HepG2 (cell line): Measurements from ENCODE around the gene NPHS1. TPM values are rescaled to one million over a fixed set of nuclear protein-coding genes. Genes with fewer than 3 reads are reported as not detected.

Experiments used
- ATAC-seq: fragments of 200-7000 bp; cut with Tn5 transposase; 3 replicates; pipeline ENCODE4 v1.9.1; 2020; ENCODE audit warnings: mild to moderate bottlenecking, moderate library complexity
- BruUV-seq: library from RNA; stranded (reverse); fragments of 400-500 nt; replicated peaks from 2 replicates; lab custom pipeline; 2021; lab: Mats Ljungman, UMichigan
- CTCF ChIA-PET: fragments of 300-600 bp; formaldehyde crosslinking; extraction: SDS; loops from one replicate; lab custom pipeline; 2021; ENCODE audit warnings: low total read pairs, inconsistent platforms, low intra/inter-chr PET ratio; lab: Yijun Ruan, JAX
- POLR2A ChIA-PET: fragments of 350-600 bp; sonication (Branson Sonifier 250); formaldehyde crosslinking; loops from one replicate; lab custom pipeline; 2020; ENCODE audit warnings: antibody characterized with exemption, inconsistent platforms; lab: Yijun Ruan, JAX
- DNase-seq: peaks from one replicate; pipeline ENCODE4 v3.0.0-alpha.2; 2015; ENCODE audit warnings: low spot score
- FAIRE-seq: peaks from 3 replicates; lab custom pipeline; 2011; peaks lifted over from hg19 to GRCh38; lab: Jason Lieb, UNC
- H2AFZ ChIP-seq: one replicate; pipeline ENCODE4 v1.6.1; 2011; ENCODE audit warnings: low read length, inconsistent platforms
- H3K27ac ChIP-seq: fragments of 300-600 bp; 3 replicates; pipeline ENCODE4 v1.8.0; 2011; ENCODE audit warnings: mixed run types, mild to moderate bottlenecking, mixed read lengths, low read length, inconsistent platforms; ENCODE audit not compliant: insufficient read depth; ENCODE audit errors: extremely low read length
- H3K27me3 ChIP-seq, 2 experiments: fragments of 200-600 bp in 1 of 2; 2 replicates in 1 of 2; 3 replicates in 1 of 2; pipeline versions ENCODE4 v1.6.0 to v1.8.0; 2011; ENCODE audit warnings: low read length in 2 of 2, mild to moderate bottlenecking in 2 of 2, moderate library complexity in 2 of 2, inconsistent platforms in 1 of 2; ENCODE audit not compliant: insufficient read depth in 2 of 2, control insufficient read depth in 1 of 2
- H3K36me3 ChIP-seq, 2 experiments: fragments of 200-600 bp in 1 of 2; replicated peaks in 1 of 2; 2 replicates in 1 of 2; 3 replicates in 1 of 2; pipeline versions ENCODE4 v1.5.1 to v1.8.0; 2011; ENCODE audit warnings: low read length in 2 of 2, inconsistent platforms in 1 of 2; ENCODE audit not compliant: insufficient read depth in 2 of 2, control insufficient read depth in 1 of 2
- H3K4me1 ChIP-seq: 2 replicates; pipeline ENCODE4 v1.5.1; 2012; ENCODE audit warnings: low read length, inconsistent platforms; ENCODE audit not compliant: insufficient read depth
- H3K4me2 ChIP-seq: 2 replicates; pipeline ENCODE4 v1.6.0; 2011; ENCODE audit warnings: low read depth, low read length, inconsistent platforms
- H3K4me3 ChIP-seq, 3 experiments: fragments of 200-600 bp in 1 of 3; sonication (generic), shearing (Covaris generic) in 1 of 3; replicated peaks in 1 of 3; 2 replicates each; pipeline ENCODE4 v1.5.1; 2011 to 2016; ENCODE audit warnings: low read length in 3 of 3, inconsistent platforms in 2 of 3, low read depth in 2 of 3, mild to moderate bottlenecking in 2 of 3, control low read depth in 1 of 3, mixed read lengths in 1 of 3; ENCODE audit not compliant: insufficient read depth in 1 of 3
- H3K79me2 ChIP-seq: one replicate; pipeline ENCODE4 v1.6.1; 2011; ENCODE audit warnings: low read length, inconsistent platforms; ENCODE audit not compliant: insufficient read depth
- H3K9ac ChIP-seq: 2 replicates; pipeline ENCODE4 v1.6.0; 2011; ENCODE audit warnings: mild to moderate bottlenecking, low read depth, low read length, inconsistent platforms; ENCODE audit not compliant: insufficient read depth
- H3K9me3 ChIP-seq: 2 replicates; pipeline ENCODE4 v1.5.1; 2012; ENCODE audit warnings: mild to moderate bottlenecking, low read length
- H4K20me1 ChIP-seq: 2 replicates; pipeline ENCODE4 v1.6.0; 2011; ENCODE audit warnings: inconsistent platforms, mild to moderate bottlenecking, low read length, moderate library complexity; ENCODE audit not compliant: insufficient read depth
- ATRX ChIP-seq: sonication (generic); formaldehyde crosslinking; IDR thresholded peaks from 2 replicates; pipeline ENCODE4 v1.4.0; 2020; ENCODE audit warnings: missing genetic modification reagents, borderline replicate concordance
- FLYWCH1 ChIP-seq: sonication (generic); formaldehyde crosslinking; IDR thresholded peaks from 2 replicates; pipeline ENCODE4 v1.8.1; 2023; ENCODE audit warnings: mild to moderate bottlenecking, missing genetic modification reagents
- FOXJ3 ChIP-seq: sonication (generic); formaldehyde crosslinking; IDR thresholded peaks from 2 replicates; pipeline ENCODE4 v1.4.0; 2020; ENCODE audit warnings: missing genetic modification reagents, mild to moderate bottlenecking, borderline replicate concordance
- KDM4B ChIP-seq: sonication (generic); formaldehyde crosslinking; IDR thresholded peaks from 2 replicates; pipeline ENCODE4 v1.4.0; 2020; ENCODE audit warnings: missing genetic modification reagents
- POLR2AphosphoS5 ChIP-seq: IDR thresholded peaks from 2 replicates; pipeline ENCODE4 v1.6.1; 2012; ENCODE audit warnings: low read depth, low read length
- SRSF1 ChIP-seq: fragments of 200-400 bp; formaldehyde crosslinking; optimal IDR thresholded peaks from 2 replicates; pipeline ENCODE3; 2017; ENCODE audit warnings: mild to moderate bottlenecking, low read depth, low read length, moderate library complexity
- TP53 ChIP-seq: sonication (generic); formaldehyde crosslinking; conservative IDR thresholded peaks from 2 replicates; pipeline ENCODE4 v1.4.0; 2020; ENCODE audit warnings: missing genetic modification reagents
- ZC3H13 ChIP-seq: sonication (generic); formaldehyde crosslinking; IDR thresholded peaks from 2 replicates; pipeline ENCODE4 v1.8.1; 2023; ENCODE audit warnings: mild to moderate bottlenecking, missing genetic modification reagents, moderate library complexity
- ZFX ChIP-seq: sonication (generic); formaldehyde crosslinking; IDR thresholded peaks from 2 replicates; pipeline ENCODE4 v1.4.0; 2020; ENCODE audit warnings: mild to moderate bottlenecking, low read depth, missing genetic modification reagents, moderate library complexity
- ZNF263 ChIP-seq: sonication (generic); formaldehyde crosslinking; IDR thresholded peaks from 2 replicates; pipeline ENCODE4 v1.4.0; 2020; ENCODE audit warnings: missing genetic modification reagents
- ZNF543 ChIP-seq: sonication (generic); formaldehyde crosslinking; IDR thresholded peaks from 2 replicates; pipeline ENCODE4 v1.4.0; 2020; ENCODE audit warnings: mild to moderate bottlenecking, missing genetic modification reagents
- ZSCAN29 ChIP-seq: sonication (generic); formaldehyde crosslinking; conservative IDR thresholded peaks from 2 replicates; pipeline ENCODE4 v1.4.0; 2020; ENCODE audit warnings: mild to moderate bottlenecking, missing genetic modification reagents
- WGBS: methylation state at CpG from one replicate; pipeline ENCODE4 v1.1.6; 2017; ENCODE audit warnings: low lambda C conversion rate; 5-methylcytosine and 5-hydroxymethylcytosine counted together
- in situ Hi-C: cut with HindIII; loops from 2 replicates; pipeline ENCODE4 v1.10.0; 2017; ENCODE audit warnings: low pct_unique_long_range_greater_than_20kb; ENCODE audit not compliant: extremely low pct_ligation_motif_present
- intact Hi-C: fragments of 100-400 bp; cut with micrococcal nuclease; formaldehyde crosslinking; loops from one replicate; pipeline ENCODE4 v1.10.0; 2022; ENCODE audit not compliant: unreplicated experiment
- polyA plus RNA-seq, 8 experiments: library from polyadenylated mRNA; depleted of rRNA in 3 of 8; stranded (reverse) in 7 of 8; unstranded in 1 of 8; fragments of >200 nt; fragmentation: Illumina TruSeq in 4 of 8; extraction: Trizol in 4 of 8; gene quantifications; 2 replicates each; pipeline versions ENCODE4 v1.2.1 to v1.2.3, GENCODE V29; 2011 to 2016; ENCODE audit warnings: low read depth in 4 of 8, missing spikeins in 1 of 8, mixed read lengths in 1 of 8; ENCODE audit not compliant: insufficient read depth in 1 of 8
- total RNA-seq, 5 experiments: library from RNA; depleted of rRNA; stranded (reverse); fragments of >200 nt; fragmentation: Illumina TruSeq; extraction: Trizol; gene quantifications; 2 replicates each; pipeline ENCODE4 v1.2.3, GENCODE V29; 2016; ENCODE audit warnings: low read depth in 1 of 5
- TF ChIP-seq, protein P1 (sequence below): sonication (generic); formaldehyde crosslinking; IDR thresholded peaks from 2 replicates; pipeline ENCODE4 v1.4.0; 2020; ENCODE audit warnings: missing genetic modification reagents, borderline replicate concordance

NPHS1 gene
- total and polyA plus RNA-seq, 2 of the 13 experiments (the other 11 are each of a cell fraction or from before 2014, with no cell fraction given) = not detected

GRCh38 chr19:35784503-35785338, 67.6 kb downstream of the NPHS1 start:
- in situ Hi-C loops = no loop called here
- DNase-seq = no peak
- no peak for ATAC-seq
- H3K4me3 ChIP-seq = no peak overlapping the region
- H3K9me3 ChIP-seq = no peaks in the 10 kb centered on the region
- 92% methylated on average over 26 of the region's 45 CpGs for WGBS
- no peaks in the 10 kb centered on the region for H3K79me2 ChIP-seq
- H3K27ac ChIP-seq = no peak overlapping the region
- intact Hi-C loops = no loop called here
- FAIRE-seq = no peak
- H4K20me1 ChIP-seq = no peaks in the 10 kb centered on the region
- ChIA-PET CTCF (no interaction called here), POLR2A (no interaction called here)
- no peaks in the 10 kb centered on the region for H3K27me3 ChIP-seq
- H3K4me1 ChIP-seq = peaks cover 28% of the 10 kb centered on the region
- BruUV-seq = no TSS peak
- no peak overlapping the region for H3K4me2 ChIP-seq
- peaks cover 0 to 2% of the 10 kb centered on the region in 2 experiments; a peak in 2 of 5 replicates for H3K36me3 ChIP-seq
- no peak overlapping the region for H3K9ac ChIP-seq
- TF ChIP-seq ZNF263 (CRISPR knock-in tag) (no peak), FLYWCH1 (no peak), ZFX (CRISPR knock-in tag) (no peak), ATRX (CRISPR knock-in tag) (no peak), ZSCAN29 (CRISPR knock-in tag) (no peak), POLR2AphosphoS5 (no peak), ZC3H13 (CRISPR knock-in tag) (no peak), TP53 (no peak), FOXJ3 (no peak), SRSF1 (no peak), ZNF543 (no peak), KDM4B (CRISPR knock-in tag) (no peak)
- TF ChIP-seq, protein P1, sequence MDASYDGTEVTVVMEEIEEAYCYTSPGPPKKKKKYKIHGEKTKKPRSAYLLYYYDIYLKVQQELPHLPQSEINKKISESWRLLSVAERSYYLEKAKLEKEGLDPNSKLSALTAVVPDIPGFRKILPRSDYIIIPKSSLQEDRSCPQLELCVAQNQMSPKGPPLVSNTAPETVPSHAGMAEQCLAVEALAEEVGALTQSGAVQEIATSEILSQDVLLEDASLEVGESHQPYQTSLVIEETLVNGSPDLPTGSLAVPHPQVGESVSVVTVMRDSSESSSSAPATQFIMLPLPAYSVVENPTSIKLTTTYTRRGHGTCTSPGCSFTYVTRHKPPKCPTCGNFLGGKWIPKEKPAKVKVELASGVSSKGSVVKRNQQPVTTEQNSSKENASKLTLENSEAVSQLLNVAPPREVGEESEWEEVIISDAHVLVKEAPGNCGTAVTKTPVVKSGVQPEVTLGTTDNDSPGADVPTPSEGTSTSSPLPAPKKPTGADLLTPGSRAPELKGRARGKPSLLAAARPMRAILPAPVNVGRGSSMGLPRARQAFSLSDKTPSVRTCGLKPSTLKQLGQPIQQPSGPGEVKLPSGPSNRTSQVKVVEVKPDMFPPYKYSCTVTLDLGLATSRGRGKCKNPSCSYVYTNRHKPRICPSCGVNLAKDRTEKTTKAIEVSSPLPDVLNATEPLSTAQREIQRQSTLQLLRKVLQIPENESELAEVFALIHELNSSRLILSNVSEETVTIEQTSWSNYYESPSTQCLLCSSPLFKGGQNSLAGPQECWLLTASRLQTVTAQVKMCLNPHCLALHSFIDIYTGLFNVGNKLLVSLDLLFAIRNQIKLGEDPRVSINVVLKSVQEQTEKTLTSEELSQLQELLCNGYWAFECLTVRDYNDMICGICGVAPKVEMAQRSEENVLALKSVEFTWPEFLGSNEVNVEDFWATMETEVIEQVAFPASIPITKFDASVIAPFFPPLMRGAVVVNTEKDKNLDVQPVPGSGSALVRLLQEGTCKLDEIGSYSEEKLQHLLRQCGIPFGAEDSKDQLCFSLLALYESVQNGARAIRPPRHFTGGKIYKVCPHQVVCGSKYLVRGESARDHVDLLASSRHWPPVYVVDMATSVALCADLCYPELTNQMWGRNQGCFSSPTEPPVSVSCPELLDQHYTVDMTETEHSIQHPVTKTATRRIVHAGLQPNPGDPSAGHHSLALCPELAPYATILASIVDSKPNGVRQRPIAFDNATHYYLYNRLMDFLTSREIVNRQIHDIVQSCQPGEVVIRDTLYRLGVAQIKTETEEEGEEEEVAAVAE (CRISPR knock-in tag) = no peak
- TF ChIP-seq, all 625 proteins: peak for 0
- no peak overlapping the region for H2AFZ ChIP-seq
